Caki2 (cell line): ENCODE measurements around the gene CDH11. TPM values are rescaled to one million over a fixed set of nuclear protein-coding genes. Genes with fewer than 3 reads are reported as not detected.
A peak's percentile ranks its signal among the peaks of the same experiment; 100 is the strongest.

Experiments
- DNase-seq: peaks from one replicate; pipeline ENCODE4 v3.0.0-alpha.2; 2015; ENCODE audit warnings: low read depth
- in situ Hi-C: cut with HindIII; loops from 2 replicates; pipeline ENCODE4 v1.10.0; 2016; ENCODE audit warnings: low sequenced_read_pairs, low pct_unique_long_range_greater_than_20kb, mixed read lengths
- total RNA-seq: library from RNA; depleted of rRNA; stranded (reverse); fragments of >200 nt; shearing (Covaris generic); gene quantifications from 2 replicates; pipeline ENCODE4 v1.2.3, GENCODE V29; 2014; ENCODE audit warnings: low replicate concordance

Gene CDH11
- total RNA-seq, 1 experiment from 2014 or later = not detected

DNA sequence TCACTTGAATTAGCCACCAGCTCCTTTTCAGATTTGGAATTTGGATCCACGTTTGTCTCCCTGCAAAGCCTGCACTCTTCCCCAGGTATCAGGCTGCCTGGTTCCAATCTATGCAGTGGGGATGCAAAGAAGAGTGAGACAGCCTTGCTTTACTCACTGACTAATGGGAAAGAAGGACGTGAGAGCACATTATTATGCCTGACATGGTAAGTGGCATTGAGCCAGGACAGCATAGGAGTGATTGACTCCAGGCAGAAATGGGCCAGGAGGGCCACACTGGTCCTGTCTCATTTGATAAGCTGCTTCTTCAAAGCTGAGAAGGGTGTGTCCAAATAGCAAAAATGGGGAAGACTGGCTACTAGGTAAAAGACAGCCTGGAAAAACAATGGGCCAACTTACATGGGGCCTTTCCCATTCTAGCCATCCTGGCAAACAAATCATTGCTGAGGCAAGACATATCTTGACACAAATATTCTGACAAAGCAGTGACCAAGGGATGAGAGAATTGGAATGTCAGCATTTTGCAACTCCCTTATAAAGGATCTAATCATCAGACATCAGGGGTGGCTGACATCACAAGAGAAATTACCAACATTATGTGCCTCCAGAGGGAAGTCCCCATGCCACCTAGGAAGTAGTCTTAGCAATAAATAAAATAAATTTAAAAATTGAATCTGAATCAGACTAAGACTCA, 38.6 kb downstream of the CDH11 start:
- DNase-seq = no peak
- in situ Hi-C loops = no loop called here

DNA sequence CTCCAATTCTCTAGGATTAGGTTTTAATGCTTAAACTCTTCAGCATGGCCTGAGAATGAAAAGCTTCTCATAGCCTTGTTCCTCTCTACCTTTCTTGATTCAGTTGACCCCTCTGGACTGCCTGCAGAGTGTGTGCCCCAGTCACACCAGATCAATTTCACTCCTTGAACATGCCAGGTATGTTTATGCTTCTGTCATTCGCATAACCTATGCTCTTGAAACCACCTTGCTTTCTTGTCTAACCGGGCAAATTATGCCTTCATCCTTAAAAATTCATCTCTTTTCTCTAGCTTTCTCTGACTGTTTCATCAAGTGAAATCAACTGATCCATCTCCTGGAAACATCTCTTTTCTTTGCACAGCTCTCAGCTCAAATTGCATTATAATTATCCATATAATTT, 42.3 kb downstream of the CDH11 start:
- no peak for DNase-seq
- in situ Hi-C loops = no loop called here

DNA sequence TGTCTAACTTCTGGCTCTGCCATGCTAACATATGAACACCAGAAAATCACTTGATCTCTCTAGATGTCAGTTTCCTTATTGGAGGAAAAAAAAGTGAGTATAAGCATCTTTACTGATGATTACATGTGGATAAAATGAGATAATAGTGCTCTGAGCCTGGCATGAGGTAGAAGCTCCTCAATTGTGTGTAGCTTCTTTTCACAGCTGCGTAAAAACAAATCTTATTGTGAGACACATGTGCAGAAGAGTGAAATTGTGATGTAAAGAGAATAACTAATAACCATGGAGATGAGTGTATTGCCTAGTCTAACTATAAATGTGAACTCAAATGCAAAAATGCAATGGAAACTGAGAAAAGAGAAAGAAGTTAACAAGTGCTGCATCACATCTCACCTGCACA, 44.7 kb downstream of the CDH11 start:
- in situ Hi-C loops = no loop called here
- DNase-seq = no peak

DNA sequence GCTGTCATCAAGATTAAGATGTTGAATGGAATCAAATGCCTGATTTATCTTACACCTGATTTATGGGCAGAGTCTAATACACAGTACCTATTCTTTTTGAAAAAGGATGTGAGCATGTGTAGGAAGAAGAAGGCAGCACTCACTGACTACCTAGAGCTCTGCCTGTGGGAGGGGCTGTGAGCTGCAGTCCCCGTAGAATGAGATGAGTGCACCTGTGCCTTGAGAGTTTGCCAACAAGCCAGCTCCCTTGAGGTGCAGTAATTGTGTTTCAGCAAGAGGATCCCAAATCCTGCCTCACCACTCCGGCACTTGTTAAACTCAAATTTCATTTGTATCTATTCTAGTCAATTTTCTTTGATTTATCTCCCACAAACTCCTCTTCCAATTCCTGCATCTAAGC, 46.0 kb downstream of the CDH11 start:
- in situ Hi-C loops = no loop called here
- DNase-seq = no peak

DNA sequence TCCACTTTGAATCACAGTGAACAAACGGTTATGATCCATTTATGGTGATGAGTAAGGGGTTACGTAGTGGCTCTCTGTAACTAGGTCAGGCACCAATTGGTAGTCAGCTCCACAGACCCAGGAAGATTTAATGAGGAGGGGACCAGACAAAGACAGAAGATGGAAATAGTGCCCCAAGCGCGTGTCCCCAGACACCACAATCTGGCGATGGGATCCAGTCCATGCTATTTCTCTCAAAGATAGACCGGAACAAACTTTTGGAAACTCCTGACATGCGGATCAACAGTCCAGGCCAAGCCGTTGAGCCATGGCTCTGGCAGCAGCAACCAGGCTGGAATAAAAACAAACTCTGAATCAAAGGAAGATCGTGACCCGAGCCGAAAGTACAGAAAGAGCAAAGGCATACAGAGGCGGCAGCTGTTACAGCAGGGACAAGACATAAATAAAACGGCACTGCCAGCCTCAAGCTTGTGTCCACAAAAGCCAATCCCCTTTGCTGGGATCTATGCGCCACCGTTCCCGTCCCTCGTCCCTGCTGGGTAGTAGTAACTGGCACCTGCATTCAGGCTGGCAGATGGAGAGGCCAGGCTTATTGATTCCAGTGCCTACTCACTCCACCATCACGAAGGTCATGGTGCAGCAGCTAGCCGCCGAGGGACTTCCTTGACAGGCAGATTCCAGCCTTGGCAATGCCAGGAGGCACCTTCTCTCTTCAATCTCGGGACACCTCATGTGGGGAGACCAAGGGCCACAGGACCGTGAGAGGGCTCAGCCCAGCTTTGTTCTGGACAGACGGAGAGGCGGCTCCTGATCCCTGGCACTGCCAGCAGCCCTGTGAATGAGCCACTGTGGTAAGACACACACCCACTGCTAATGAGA, 50.2 kb downstream of the CDH11 start:
- no peak for DNase-seq
- in situ Hi-C loops = no loop called here

DNA sequence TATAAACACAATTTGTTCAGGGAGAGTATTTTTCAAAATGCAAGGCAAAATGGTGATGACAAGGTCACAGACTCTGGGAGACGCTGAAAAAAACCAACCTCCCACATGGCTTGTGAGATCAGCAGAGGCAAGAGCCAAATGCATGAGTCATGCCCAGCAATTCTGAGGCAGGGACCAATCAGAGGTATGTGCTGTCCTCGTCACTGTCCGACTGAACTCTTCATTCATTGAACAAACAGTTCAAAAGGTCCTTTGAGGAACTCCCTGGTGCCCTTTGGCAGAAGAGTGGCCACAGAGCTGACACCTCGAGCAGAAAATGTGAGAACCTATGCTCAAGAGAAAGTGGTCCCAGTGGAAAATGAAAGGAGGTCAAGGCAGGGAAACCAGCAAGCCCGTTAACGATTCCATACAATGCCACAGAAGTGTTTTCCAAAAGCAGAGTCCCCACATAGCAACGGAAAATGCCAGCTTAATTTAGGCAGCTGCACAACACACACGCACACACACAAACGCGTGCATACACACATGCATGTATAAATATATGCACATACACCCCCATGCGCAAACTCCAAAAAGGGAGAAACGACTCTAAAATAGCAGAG, 50.9 kb downstream of the CDH11 start:
- DNase-seq = peak; percentile 81
- in situ Hi-C loops = no loop called here

DNA sequence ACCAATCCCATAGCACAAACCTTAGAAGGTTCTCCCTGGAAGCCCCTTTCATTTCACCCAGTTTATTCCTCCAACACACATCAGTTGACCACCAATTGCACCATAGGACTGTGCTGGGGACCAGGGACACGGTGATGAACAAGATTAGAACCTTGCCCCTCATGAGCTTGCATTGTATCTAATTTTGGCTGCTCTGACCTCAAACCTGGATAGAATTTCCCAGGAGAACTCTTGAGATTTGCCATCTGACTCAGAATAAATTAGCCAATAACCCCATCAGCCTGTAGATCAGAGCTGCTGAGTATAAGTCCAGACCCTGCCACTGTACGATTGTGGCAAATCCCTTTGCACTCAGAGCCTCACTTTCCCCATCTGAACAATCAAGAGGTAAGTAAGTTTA, 52.1 kb downstream of the CDH11 start:
- in situ Hi-C loops = no loop called here
- DNase-seq = no peak

DNA sequence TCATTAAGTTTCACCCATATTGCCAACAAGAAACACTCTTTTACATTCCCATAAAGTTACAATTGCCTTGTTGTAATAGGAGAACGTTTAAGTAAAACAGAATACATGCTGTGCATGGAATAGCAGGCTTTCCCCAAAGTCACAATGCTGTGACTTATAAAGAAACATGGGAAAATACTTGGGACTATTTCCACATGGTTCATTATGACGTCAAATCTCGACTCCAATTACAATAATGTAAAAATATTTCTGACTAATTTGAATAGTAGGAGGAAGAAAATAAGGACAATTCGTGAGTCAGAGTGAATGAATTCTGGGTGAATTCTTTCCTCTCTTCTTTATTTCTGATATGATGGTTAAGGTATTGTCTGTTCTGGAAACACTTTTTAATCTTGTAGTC, 52.8 kb downstream of the CDH11 start:
- in situ Hi-C loops = no loop called here
- no peak for DNase-seq

DNA sequence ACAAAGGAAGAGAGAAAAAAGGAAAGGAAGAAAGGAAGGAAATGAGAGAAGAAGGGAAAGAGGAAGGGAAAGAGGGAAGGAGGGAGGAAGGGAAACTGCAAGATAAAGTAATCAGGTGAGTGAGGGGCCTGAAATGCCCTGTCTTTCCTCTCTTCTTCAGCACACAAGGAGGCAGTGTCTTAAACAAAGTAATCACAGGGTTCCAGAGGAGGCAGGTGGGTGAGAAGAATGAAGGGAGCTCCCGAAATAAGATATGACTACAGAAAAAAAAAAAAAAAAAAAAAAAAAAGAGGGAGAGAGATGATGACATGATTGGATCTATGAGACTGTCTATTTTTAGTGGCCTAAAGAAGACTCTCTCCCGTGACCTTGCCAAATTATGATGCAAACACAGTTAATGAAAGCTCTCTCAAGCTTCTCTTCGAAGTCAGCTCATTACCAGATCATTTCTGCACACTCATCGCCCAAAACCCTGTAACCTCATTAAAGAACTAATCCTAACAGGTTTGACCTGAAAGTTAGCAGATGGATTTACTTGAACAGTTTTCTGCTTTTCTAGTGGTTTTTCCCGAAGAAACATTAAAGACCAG, 53.6 kb downstream of the CDH11 start:
- no peak for DNase-seq
- in situ Hi-C loops = no loop called here

DNA sequence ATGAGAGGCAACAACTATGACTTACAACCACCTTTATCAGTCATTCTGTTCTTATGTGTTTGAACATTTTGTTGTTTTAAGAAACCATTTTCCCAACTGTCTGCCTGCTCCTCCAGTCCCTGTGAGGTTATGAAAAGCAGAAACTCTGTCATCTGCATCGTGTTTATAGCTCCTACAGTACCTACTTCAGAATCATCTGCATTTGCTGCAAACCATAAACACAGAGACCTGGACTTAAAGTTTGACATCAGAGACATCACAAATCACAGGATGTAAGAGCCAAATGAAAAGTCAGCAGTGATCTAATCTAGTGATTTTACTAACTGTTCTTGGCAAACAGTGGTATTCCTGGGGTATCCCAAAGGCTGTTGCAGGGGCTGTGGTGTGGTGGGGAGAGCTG, 55.2 kb downstream of the CDH11 start:
- DNase-seq = no peak
- in situ Hi-C loops = no loop called here

DNA sequence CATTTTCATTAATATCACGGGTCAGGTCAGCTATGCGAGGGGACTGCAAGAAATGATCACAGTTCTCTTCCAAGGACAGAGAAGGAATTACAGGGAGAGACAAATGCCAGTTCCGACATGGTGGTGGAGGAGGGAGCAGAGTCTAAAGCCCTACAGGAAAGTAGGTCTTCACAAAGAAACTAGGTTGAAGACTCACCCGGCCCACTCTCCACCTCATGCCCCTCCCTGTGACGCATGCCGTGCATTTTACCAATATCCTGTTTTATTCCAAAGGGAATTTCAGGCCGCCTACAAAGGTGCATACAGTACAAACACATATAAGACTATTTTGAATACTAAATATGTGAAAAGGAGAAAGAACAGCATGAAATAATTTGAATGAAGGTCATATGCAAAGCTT, 56.8 kb downstream of the CDH11 start:
- in situ Hi-C loops = no loop called here
- DNase-seq = no peak

DNA sequence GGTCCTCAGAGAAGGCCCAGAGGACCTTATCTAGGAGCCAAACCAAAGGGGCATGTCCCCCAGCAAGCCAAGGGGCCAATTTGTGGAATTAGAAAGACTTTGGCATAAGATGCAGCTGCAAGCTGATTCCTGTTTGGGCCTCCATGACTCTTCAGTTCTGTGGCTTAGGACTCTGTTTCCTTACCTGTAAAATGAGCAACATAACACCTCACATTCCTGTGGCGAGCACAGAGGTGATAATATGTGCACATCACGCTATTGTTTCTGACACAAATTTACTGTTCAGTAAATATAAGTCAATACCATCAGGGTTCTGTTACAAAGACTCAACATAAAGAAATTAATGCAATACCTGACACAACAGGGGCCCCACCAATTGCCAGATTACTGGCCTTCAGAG, 57.7 kb downstream of the CDH11 start:
- DNase-seq = no peak
- in situ Hi-C loops = no loop called here

DNA sequence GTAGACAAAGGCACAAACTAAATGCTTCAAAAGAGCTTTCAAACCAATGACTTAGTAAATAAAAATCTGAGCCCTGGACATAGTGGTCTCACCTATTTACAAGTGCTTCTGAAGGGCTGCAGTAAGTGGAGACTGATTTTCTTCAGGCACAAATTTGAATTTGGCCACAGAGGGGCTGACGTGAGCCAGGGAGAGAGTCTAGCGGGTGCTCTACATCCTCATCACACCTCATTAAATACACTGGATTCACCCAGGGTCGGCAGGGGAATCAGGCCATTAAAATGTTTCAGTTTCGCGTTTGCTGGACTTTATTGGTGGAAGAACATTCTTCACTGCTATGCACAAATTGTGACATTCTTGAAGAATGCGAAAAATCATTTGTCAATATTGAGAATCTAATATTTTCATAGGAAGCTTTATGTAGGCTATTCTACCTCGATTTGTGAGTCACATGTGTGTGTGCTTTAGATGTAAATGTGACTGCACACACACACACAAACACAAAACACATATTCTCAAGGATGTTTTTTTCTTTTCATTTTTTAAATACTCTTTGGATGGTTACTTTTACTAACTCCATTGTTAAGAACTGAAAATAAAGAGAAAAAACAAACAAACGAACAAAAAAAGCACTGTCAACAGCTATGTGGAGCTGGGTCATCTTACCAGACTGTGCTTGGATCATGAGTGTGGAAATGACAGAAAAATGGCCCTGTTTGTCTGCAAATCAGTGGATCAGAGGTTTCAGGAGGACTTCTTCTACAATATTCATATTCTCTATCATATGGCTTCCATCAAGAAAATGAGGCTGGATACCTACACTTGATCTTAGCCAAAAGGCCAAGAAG, 58.9 kb downstream of the CDH11 start:
- in situ Hi-C loops = no loop called here
- DNase-seq = no peak

DNA sequence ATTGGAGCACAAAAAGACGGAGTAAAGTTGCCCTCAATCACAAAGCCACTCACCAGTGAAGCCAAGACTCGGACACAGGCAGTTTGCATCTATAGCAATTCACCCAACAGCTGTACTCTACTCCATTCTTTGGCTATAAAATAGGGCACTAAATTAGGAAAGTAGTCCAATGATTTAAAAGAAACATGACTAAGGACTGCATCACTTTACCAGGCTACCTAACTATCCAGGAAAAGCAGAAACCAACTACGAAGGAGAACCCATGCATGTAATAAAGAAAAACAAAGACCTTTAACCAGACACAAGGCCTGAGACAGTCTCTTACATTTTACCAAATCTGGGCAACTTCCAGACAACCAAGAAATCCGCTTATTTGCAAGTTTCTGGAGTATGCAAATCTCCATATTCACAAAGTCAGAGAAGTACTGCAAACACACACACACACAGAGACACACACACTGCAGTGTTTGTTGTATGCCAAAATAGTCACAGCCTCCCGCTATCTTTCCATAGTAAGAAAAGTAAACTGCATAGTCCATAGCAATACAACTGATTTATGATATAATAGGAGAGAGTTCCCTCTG, 59.8 kb downstream of the CDH11 start:
- in situ Hi-C loops = no loop called here
- no peak for DNase-seq

DNA sequence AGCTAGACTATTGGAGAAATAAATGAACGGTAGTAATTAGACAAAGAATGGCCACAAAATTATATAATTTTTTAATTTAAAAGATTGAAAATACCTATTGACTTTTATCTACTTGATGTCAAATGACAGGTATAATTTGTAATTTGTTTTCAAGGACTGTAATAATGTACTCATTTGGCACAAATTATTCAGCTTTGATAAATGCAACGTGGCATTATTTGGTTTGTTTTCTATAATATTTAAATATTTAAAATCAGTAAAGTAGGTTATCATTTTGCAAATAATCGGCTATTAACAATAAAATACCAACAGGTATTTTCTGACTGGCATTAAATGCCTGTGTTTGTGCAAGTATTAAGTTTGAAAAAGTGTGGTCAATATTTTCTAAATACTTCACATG, 60.6 kb downstream of the CDH11 start:
- in situ Hi-C loops = no loop called here
- DNase-seq = no peak

DNA sequence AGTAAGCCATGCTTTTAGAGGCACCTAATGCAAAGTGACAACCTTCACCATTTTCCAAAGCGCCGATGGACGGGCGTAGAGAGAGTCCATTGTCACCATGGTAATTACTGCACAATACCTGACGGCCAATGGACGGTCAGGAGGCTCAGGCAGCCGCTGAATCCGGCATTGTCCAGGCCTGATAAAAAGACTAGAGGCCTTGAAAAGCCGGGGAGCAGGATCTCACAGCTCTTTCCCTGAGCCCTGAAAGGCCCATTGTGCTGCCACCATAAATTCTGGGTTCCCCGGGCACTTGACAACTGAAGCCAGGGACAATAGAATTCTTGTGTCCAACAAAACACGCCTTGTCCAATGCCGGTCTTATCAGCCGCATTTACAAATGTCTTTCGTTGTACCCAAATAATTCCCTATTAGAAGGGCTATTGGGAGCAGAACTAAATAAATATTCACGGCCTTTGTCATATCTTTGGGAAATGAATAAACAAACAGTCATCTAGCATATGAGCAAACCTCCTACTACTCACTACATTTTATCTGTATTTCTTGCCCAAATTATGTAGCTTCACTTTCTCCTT, 62.4 kb downstream of the CDH11 start:
- DNase-seq = no peak
- in situ Hi-C loops = no loop called here

DNA sequence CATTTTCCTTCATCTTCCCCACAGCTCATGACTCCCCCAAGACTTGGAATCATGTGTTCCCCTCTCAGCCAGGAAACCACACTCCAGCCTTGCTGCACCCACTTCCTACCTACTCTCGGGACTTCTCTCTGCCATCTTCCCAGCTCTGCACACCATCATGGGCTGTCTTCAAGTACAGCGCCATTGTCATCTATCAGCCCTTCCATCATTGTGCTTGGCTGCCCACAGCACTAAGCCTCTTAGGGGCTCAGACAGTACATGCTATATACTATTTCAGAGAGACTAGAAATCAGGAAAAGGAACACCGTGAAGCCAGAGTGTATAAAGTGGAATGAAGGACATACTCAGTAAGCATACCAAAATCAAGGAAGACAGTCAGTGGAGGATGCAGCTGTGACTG, 64.7 kb downstream of the CDH11 start:
- in situ Hi-C loops = no loop called here
- DNase-seq = no peak

DNA sequence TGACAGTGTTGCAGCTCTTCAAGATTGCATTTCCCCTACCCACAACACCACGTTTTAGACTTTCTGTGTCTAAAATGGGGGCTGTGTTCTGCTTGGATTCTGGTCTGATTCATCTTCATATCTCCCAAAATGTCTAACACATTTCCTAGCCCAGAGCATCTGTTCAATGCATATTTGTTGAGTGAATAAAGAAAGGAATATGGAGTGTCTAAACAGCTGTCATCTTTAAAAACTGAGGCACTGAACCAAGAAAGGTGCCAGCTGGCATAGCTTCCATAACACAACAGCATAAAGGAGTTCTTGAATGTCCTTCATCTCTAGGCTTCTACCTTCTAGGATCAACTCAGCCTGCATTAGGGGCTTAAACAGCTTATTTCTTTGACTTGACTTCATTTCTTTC, 67.4 kb downstream of the CDH11 start:
- in situ Hi-C loops = no loop called here
- DNase-seq = no peak
